NCI-H146 treated with DMSO at 0.1 percent for 48 hours (cell line): Measurements from ENCODE around the gene CYP4F11.
"Not testable (repeated sequence)": the region's sequence is repeated elsewhere in the genome, so short reads cannot be mapped to it uniquely, and the experiment has no call there.

Source experiments
- DNase-seq: peaks from one replicate; lab custom pipeline; 2025; ENCODE audit not compliant: unreplicated experiment; lab: John Stamatoyannopoulos, UW

Gene CYP4F11

GRCh38 chr19:15934332-15935078, at the start of gene CYP4F11:
Gene CYP4F11, minus strand, starts transcription at chr19:15934529. Its CDS starts 121 bp downstream, at chr19:15934408.
- no peak for DNase-seq

GRCh38 chr19:15979293-15979692, 45.0 kb upstream of the CYP4F11 start:
- no peak for DNase-seq

- no peak for DNase-seq
Observed at GRCh38 chr19:15977690-15978089, 43.4 kb upstream of the CYP4F11 start.

GRCh38 chr19:15976836-15977689, 42.7 kb upstream of the CYP4F11 start:
- DNase-seq = no peak

- no peak for DNase-seq
Observed at GRCh38 chr19:15974856-15975255, 40.5 kb upstream of the CYP4F11 start.

GRCh38 chr19:15972043-15972442, 37.7 kb upstream of the CYP4F11 start:
- not testable (repeated sequence) for DNase-seq

- DNase-seq = no peak
Observed at GRCh38 chr19:15971224-15971780, 37.0 kb upstream of the CYP4F11 start.

GRCh38 chr19:15964231-15964630, 29.9 kb upstream of the CYP4F11 start:
- no peak for DNase-seq

GRCh38 chr19:15962319-15962718, 28.0 kb upstream of the CYP4F11 start:
- DNase-seq = no peak

- no peak for DNase-seq
Observed at GRCh38 chr19:15954820-15955219, 20.5 kb upstream of the CYP4F11 start.

- no peak for DNase-seq
Observed at GRCh38 chr19:15948223-15949058, 14.1 kb upstream of the CYP4F11 start, which contains the start of gene OR10H4. Gene OR10H4, plus strand, starts transcription at chr19:15949008. Its CDS starts 0 bp downstream, at chr19:15949008.

GRCh38 chr19:15945301-15945700, 11.0 kb upstream of the CYP4F11 start:
- DNase-seq = no peak

- no peak for DNase-seq
Observed at GRCh38 chr19:15944401-15944800, 10.1 kb upstream of the CYP4F11 start.

- no peak for DNase-seq
Observed at GRCh38 chr19:15937771-15938170, 3.4 kb upstream of the CYP4F11 start.

GRCh38 chr19:15936950-15937349, 2.6 kb upstream of the CYP4F11 start:
- DNase-seq = no peak

GRCh38 chr19:15936173-15936572, 1.8 kb upstream of the CYP4F11 start:
- no peak for DNase-seq

GRCh38 chr19:15935167-15935702, 906 bp upstream of the CYP4F11 start:
- DNase-seq = no peak

- not testable (repeated sequence) for DNase-seq
Observed at GRCh38 chr19:15933761-15934331, 483 bp downstream of the CYP4F11 start.

GRCh38 chr19:15928321-15928720, 6.0 kb downstream of the CYP4F11 start:
- no peak for DNase-seq

- DNase-seq = no peak
Observed at GRCh38 chr19:15926484-15926883, 7.8 kb downstream of the CYP4F11 start.
